ENCODE results near the gene SRCIN1.

- no peak for TF ChIP-seq CTCF (IDR thresholded peaks at IDR 0.05)
- TF ChIP-seq EZH2 (IDR thresholded peaks at IDR 0.05; ENCODE audit: borderline replicate concordance, insufficient read depth, low read depth, low read length, poor library complexity, severe bottlenecking) = no peak
Measured at GRCh38 chr17:38589462-38590114, 16.2 kb downstream of the SRCIN1 start.

Measured in B cell (primary cell).